Colonic mucosa (tissue), 4 donors: ENCODE measurements around the gene MANEAL. TPM values are rescaled to one million over a fixed set of nuclear protein-coding genes. Genes with fewer than 3 reads are reported as not detected.

Experiments
- DNase-seq: peaks from one replicate; pipeline ENCODE4 v3.0.0-alpha.2; 2020
- H3K27ac ChIP-seq: fragments of 200-600 bp; one replicate; pipeline ENCODE4 v1.8.0; 2021
- H3K27me3 ChIP-seq: fragments of 200-600 bp; one replicate; pipeline ENCODE4 v1.8.0; 2021
- H3K36me3 ChIP-seq: fragments of 200-600 bp; one replicate; pipeline ENCODE4 v1.8.0; 2021
- H3K4me1 ChIP-seq: fragments of 200-600 bp; one replicate; pipeline ENCODE4 v1.8.0; 2021; ENCODE audit warnings: mild to moderate bottlenecking
- H3K4me3 ChIP-seq: fragments of 200-600 bp; one replicate; pipeline ENCODE4 v1.8.0; 2021
- H3K9ac ChIP-seq, 2 donors: one replicate each; pipeline ENCODE4 v1.7.0; 2013; ENCODE audit warnings: control low read depth in 2 of 2, low read depth in 2 of 2, low read length in 2 of 2
- H3K9me3 ChIP-seq: fragments of 200-600 bp; one replicate; pipeline ENCODE4 v1.8.0; 2021
- CTCF ChIP-seq: fragments of 200-600 bp; IDR thresholded peaks from one replicate; pipeline ENCODE4 v1.8.0; 2022; ENCODE audit warnings: antibody characterized with exemption, mild to moderate bottlenecking
- intact Hi-C: fragments of 100-400 bp; cut with DNase I; formaldehyde crosslinking; loops from one replicate; pipeline ENCODE4 v1.14.1; 2022
- total RNA-seq, 2 donors: library from RNA; stranded (reverse); fragmentation: NEBNext Ultra II Directional in 1 of 2; extraction: Animal tissue kit (Norgen Biotek cat#: 25700) in 1 of 2; gene quantifications; one replicate each; pipeline ENCODE4 v1.2.1, GENCODE V29; 2021
- donor health status: healthy.
- donor health status: DM: no; HTN: no; CAD: no.
- donor health status: DM: no; HTN: no; CAD: no.

MANEAL gene
- total RNA-seq, 2 donors from 2014 or later = 6.6 to 18.2 TPM

GRCh38 chr1:37762516-37762915 lies 31.1 kb upstream of the MANEAL start:
- H3K9ac ChIP-seq = no peak overlapping the region
- H3K27me3 ChIP-seq = peaks cover 37% of the 10 kb centered on the region
- TF ChIP-seq CTCF = no peak
- peaks cover 4% of the 10 kb centered on the region for H3K4me1 ChIP-seq
- DNase-seq = no peak
- no peak overlapping the region for H3K4me3 ChIP-seq
- H3K9me3 ChIP-seq = no peaks in the 10 kb centered on the region
- intact Hi-C loops = no loop called here
- no peak overlapping the region for H3K27ac ChIP-seq
- H3K36me3 ChIP-seq = no peaks in the 10 kb centered on the region

- Histone ChIP-seq H3K9me3 (no peaks in the 10 kb centered on the region), H3K4me3 (no peak overlapping the region), H3K36me3 (no peaks in the 10 kb centered on the region), H3K4me1 (peaks cover 4% of the 10 kb centered on the region), H3K27ac (no peak overlapping the region), H3K9ac (no peak overlapping the region), H3K27me3 (peaks cover 37% of the 10 kb centered on the region)
- no peak for TF ChIP-seq CTCF
- intact Hi-C loops = no loop called here
- DNase-seq = no peak
These were observed 29.7 kb upstream of the MANEAL start for GRCh38 chr1:37763791-37764413.

- Histone ChIP-seq H3K27me3 (peaks cover 37% of the 10 kb centered on the region), H3K9ac (no peak overlapping the region), H3K4me3 (no peak overlapping the region), H3K27ac (no peak overlapping the region), H3K4me1 (peaks cover 4% of the 10 kb centered on the region), H3K9me3 (no peaks in the 10 kb centered on the region), H3K36me3 (no peaks in the 10 kb centered on the region)
- intact Hi-C loops = no loop called here
- no peak for TF ChIP-seq CTCF
- peak; percentile 55 for DNase-seq
These were observed 29.2 kb upstream of the MANEAL start for GRCh38 chr1:37764414-37764825.

GRCh38 chr1:37764888-37765441 lies 28.7 kb upstream of the MANEAL start, which contains the start of gene EPHA10:
EPHA10 (minus strand) TSS chr1:37765120; CDS start chr1:37765066, 54 bp downstream.
- H3K27me3 ChIP-seq = peaks cover 37% of the 10 kb centered on the region
- peaks cover 4% of the 10 kb centered on the region for H3K4me1 ChIP-seq
- no peaks in the 10 kb centered on the region for H3K9me3 ChIP-seq
- DNase-seq = peak; percentile 17
- no peak within 1 kb of the TSS for H3K4me3 ChIP-seq
- intact Hi-C loops = no loop called here
- H3K27ac ChIP-seq = no peak within 1 kb of the TSS
- TF ChIP-seq CTCF = no peak
- no peak within 1 kb of the TSS for H3K9ac ChIP-seq
- H3K36me3 ChIP-seq = no peaks in the 10 kb centered on the region

GRCh38 chr1:37765916-37766664 lies 27.6 kb upstream of the MANEAL start:
- TF ChIP-seq CTCF = no peak
- no peak overlapping the region for H3K27ac ChIP-seq
- H3K4me3 ChIP-seq = no peak overlapping the region
- no peak for DNase-seq
- H3K9ac ChIP-seq = no peak overlapping the region
- H3K9me3 ChIP-seq = no peaks in the 10 kb centered on the region
- H3K27me3 ChIP-seq = peaks cover 37% of the 10 kb centered on the region
- intact Hi-C loops = no loop called here
- peaks cover 4% of the 10 kb centered on the region for H3K4me1 ChIP-seq
- H3K36me3 ChIP-seq = no peaks in the 10 kb centered on the region
